Ishikawa (cell line): ENCODE results near the gene SUCLG2.

ENCODE experiments used
- CREB1 ChIP-seq: IDR thresholded peaks from 2 replicates; pipeline ENCODE4 v1.6.1; 2012; ENCODE audit warnings: low read depth
- EP300 ChIP-seq: IDR thresholded peaks from 2 replicates; pipeline ENCODE4 v1.6.1; 2012; ENCODE audit warnings: borderline replicate concordance
- NFIC ChIP-seq: IDR thresholded peaks from 2 replicates; pipeline ENCODE4 v1.6.1; 2012
- RAD21 ChIP-seq: IDR thresholded peaks from 2 replicates; pipeline ENCODE4 v1.6.1; 2012; ENCODE audit warnings: low read depth
- REST ChIP-seq: IDR thresholded peaks from 2 replicates; pipeline ENCODE4 v1.6.1; 2012; ENCODE audit warnings: low read depth, mild to moderate bottlenecking
- TAF1 ChIP-seq: IDR thresholded peaks from 2 replicates; pipeline ENCODE4 v1.6.1; 2012; ENCODE audit warnings: low read depth, mild to moderate bottlenecking
- YY1 ChIP-seq: IDR thresholded peaks from 2 replicates; pipeline ENCODE4 v1.6.1; 2012; ENCODE audit warnings: low read depth
- TF ChIP-seq, protein P1 (sequence below): IDR thresholded peaks from 2 replicates; pipeline ENCODE4 v1.6.1; 2012

- no peak for TF ChIP-seq CREB1
- no peak for TF ChIP-seq REST
- no peak for TF ChIP-seq YY1
- no peak for TF ChIP-seq RAD21
- TF ChIP-seq EP300 = no peak
- TF ChIP-seq, protein P1, sequence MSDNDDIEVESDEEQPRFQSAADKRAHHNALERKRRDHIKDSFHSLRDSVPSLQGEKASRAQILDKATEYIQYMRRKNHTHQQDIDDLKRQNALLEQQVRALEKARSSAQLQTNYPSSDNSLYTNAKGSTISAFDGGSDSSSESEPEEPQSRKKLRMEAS = no peak
- TF ChIP-seq NFIC = no peak
- TF ChIP-seq TAF1 = no peak
These were observed 23.6 kb downstream of the SUCLG2 start for GRCh38 chr3:67630666-67631362.
